HG02623 (cell line): ENCODE data around the gene POLD4.
A peak's percentile ranks its signal among the peaks of the same experiment; 100 is the strongest.

Experiments
- ATAC-seq: cut with Tn5 transposase; IDR thresholded peaks from one replicate; pipeline ENCODE4 v1.9.1; 2021; ENCODE audit warnings: moderate library complexity; ENCODE audit not compliant: unreplicated experiment

POLD4 gene

DNA sequence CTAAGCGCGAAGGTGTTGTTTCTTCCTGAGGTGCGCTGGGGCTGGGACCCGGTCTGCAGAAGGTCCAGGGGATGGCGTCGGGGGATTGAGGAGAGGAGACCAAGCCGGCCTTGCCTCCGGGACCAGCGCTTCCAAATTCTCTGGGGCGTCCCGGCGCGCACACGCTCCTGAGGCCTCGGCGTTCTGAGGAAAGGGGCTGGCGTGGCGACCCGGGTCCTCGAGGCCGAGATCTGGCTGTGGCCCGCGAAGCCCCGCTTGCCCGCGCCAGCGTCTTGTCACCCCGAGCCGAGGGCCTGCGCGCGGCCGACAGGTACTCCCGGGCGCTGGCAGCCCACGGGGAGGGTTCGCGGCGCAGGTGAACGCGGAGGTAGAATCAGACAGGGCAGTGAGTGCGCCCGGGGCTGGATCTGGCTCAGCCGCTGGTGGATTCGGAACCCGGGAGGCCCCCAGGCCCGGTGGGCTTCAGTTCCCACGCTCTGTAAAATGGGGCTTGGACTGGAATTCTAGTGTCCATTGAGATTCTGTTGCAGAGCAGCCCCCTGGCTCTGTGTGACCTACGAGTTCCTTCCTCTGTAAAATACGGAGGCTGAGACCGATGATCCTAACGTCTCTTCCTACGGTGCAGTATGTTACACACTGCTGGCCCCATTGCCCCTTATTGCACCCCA, 35.3 kb downstream of the POLD4 start:
- ATAC-seq = peak; percentile 4

GRCh38 chr11:67317205-67317887, 36.0 kb downstream of the POLD4 start:
- ATAC-seq = peak; percentile 77

DNA sequence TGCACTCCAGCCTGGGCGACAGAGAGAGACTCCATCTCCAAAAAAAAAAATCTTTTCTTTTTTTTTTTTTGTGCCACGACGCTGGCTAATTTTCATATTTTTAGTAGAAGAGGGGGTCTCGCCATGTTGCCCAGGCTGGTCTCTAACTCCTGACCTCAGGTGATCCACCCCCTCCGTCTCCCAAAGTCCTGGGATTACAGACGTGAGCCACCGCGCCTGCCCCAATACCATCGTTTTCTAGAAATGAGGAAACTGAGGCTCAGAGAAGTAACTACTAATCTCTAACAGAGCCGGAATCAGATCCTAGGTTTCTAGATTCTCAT, 36.5 kb downstream of the POLD4 start:
- ATAC-seq = no peak

DNA sequence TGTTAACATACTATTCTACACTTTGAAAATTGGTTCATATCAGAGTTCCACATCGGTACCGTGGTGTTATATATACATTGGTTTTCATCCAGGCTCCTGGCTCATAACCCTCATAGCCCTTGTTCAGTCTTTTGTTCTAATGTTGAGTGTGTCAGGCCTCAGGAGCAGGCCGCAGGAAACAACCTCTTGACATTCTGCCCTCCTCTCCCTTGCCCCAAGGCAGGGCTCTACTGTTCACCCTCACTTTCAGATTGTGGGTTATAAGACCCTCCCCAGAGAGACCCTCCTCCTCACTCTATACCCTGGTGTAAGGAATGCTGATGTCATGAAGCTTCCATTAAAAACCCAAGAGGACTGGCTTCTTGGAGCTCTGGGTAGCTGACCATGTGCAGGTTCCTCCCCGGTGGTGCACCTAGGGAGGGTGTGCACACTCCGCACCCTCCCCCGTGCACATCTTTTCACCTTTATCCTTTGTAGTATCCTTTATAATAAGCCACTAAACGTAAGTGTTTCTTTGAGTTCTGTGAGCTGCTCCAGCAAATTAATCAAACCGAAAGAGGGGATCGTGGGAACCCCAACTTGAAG, 37.9 kb downstream of the POLD4 start:
- no peak for ATAC-seq

- ATAC-seq = no peak
Observed at GRCh38 chr11:67314218-67314617, 39.1 kb downstream of the POLD4 start.

DNA sequence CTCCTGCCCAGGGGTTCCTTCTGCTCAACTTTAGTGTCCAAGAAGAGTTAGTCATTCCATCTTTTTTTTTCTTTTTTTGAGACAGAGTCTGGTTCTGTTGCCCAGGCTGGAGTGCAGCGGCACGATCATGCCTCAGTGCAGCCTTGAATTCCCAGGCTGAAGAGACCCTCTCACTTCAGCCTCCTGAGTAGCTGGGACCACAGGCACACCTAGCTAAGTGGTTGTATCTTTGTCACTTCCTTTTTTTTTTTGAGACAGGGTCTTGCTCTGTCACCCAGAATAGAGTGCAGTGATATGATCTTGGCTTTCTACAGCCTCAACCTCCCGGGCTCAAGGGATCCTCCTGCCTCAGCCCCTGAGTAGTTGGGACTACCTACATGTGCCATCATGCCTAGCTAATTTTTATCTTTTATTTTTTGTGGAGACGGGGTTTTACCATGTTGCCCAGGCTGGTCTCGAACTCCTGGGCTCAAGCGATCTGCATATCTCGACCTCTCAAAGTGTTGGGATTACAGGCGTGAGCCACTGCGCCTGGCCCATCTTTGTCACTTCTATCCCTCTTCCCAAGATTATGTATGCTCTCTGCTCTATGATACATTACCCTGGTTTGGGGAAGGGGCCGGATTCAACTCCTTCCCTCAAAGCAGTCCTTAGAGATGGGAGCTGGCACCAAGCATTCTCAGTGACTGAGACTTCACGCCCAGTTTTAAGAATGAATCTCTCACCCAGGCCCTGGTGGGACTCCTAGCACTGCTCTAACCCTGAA, 40.0 kb downstream of the POLD4 start:
- no peak for ATAC-seq

- no peak for ATAC-seq
Observed at GRCh38 chr11:67312187-67313021, 40.9 kb downstream of the POLD4 start.

- no peak for ATAC-seq
Observed at GRCh38 chr11:67311556-67312082, 41.7 kb downstream of the POLD4 start.

GRCh38 chr11:67311051-67311555, 42.2 kb downstream of the POLD4 start:
- no peak for ATAC-seq

GRCh38 chr11:67310246-67311050, 42.9 kb downstream of the POLD4 start:
- ATAC-seq = no peak

DNA sequence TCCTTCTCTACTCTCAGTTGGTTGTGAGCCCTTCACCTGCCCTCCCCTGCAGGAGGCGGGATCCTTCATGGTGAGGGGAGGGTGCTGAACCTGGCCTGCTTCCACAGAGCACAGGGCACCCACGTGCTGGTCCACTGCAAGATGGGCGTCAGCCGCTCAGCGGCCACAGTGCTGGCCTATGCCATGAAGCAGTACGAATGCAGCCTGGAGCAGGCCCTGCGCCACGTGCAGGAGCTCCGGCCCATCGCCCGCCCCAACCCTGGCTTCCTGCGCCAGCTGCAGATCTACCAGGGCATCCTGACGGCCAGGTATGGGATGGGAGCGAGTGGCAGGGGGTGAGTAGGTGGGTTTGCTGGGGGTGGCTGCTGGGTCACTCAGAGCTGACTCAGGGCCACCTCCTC, 43.7 kb downstream of the POLD4 start:
- no peak for ATAC-seq

DNA sequence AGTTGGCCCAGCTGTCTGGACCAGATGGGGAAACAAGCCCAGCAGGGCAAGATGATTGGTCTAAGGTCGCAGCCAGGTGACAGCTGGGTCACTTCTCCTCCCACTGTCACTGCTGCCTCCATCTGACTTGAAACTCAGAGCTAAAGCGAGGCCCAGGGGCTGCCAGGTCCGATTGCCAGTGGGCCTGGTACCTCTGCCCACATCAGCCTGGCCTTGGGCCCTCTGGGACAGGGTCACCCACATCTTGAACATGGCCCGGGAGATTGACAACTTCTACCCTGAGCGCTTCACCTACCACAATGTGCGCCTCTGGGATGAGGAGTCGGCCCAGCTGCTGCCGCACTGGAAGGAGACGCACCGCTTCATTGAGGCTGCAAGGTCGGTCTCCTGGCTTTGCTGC, 44.2 kb downstream of the POLD4 start:
- no peak for ATAC-seq

DNA sequence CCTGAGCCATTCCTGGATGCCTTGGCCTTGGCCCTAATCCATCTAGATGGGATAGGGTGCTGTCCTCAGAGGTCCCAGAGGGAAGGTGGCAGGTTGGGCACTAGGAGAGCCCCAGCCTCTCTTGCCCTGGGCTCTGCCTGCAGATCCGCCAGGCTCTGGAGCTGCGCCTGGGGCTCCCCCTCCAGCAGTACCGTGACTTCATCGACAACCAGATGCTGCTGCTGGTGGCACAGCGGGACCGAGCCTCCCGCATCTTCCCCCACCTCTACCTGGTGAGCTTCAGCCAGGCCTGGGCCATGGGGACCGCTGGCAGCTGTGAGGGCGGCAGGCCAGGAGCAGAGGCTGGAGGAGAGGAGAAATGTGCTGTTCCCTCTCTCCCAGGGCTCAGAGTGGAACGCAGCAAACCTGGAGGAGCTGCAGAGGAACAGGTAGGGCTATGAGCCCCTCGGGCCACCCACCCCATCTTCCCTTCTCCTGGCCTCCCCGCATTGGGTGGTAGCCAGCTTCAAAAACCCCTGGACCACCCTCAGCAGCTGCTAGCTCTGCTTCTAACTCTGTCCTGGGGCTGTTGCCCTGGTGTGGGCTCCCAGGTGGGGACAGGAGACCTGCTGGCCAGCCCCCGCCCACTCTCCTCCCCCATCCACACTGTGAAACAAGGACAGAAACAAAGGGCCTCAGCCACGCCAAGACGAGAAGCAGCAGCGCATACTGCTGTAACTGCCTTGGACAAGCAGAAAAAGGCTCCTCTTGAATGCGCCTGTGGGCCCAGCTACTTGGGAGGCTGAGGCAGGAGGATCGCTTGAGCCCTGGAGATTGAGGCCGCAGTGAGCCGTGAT, 45.1 kb downstream of the POLD4 start:
- no peak for ATAC-seq

GRCh38 chr11:67307545-67308001, 45.8 kb downstream of the POLD4 start:
- ATAC-seq = no peak

- no peak for ATAC-seq
Observed at GRCh38 chr11:67306769-67307544, 46.4 kb downstream of the POLD4 start.

GRCh38 chr11:67304511-67305113, 48.7 kb downstream of the POLD4 start:
- no peak for ATAC-seq

DNA sequence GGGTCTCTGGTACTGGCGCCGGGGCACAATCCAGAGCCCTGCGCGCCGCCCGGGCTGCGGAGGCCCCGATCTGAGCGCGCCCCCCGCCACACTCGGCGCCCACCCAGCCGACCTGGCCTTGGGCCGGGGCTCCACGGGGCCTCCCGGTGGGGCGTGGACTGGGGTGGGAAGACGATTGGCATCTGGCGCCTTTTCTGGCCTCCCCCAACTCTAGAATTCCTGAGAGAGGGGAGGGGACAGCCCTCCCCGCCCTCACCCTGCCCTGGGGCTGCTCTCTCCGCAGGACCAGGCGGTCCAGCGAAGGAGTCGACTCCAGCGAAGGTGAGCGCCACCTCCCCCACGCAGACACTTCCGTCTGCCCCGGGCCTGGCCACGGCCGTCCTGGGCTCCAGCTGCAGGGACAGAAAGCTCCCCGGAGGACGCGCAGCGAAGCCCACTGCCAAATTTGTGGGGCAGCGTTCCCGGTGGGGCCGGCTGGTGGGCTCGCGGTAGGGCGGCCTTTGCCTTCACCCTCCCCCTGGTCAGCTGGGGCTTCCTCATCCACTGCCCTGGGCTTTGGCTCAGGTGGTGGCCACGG, 49.4 kb downstream of the POLD4 start:
- no peak for ATAC-seq
